Mesendoderm (in vitro differentiated cells): ENCODE data around the gene SLC2A11.
A peak's percentile ranks its signal among the peaks of the same experiment; 100 is the strongest.

Experiments
- DNase-seq: peaks from one replicate; pipeline ENCODE4 v3.0.0; 2013
- H2AK5ac ChIP-seq: 2 replicates; pipeline ENCODE4 v1.6.1; 2013; ENCODE audit warnings: low read length, inconsistent platforms
- H2BK120ac ChIP-seq: 2 replicates; pipeline ENCODE4 v1.6.1; 2013; ENCODE audit warnings: low read depth, mild to moderate bottlenecking, low read length, moderate library complexity, mixed read lengths
- H2BK15ac ChIP-seq: replicated peaks from 2 replicates; pipeline ENCODE4 v1.6.1; 2013; ENCODE audit warnings: low read depth, mild to moderate bottlenecking, moderate library complexity
- H2BK5ac ChIP-seq: 2 replicates; pipeline ENCODE4 v1.6.1; 2013; ENCODE audit warnings: low read length, inconsistent platforms
- H3K18ac ChIP-seq: 2 replicates; pipeline ENCODE4 v1.6.1; 2013; ENCODE audit warnings: mild to moderate bottlenecking, low read length, mixed read lengths
- H3K23ac ChIP-seq: one replicate; pipeline ENCODE4 v1.6.1; 2013; ENCODE audit warnings: low read length
- H3K27ac ChIP-seq: 2 replicates; pipeline ENCODE4 v1.5.1; 2013; ENCODE audit warnings: low read depth, mild to moderate bottlenecking, inconsistent platforms, low read length, moderate library complexity
- H3K27me3 ChIP-seq: 2 replicates; pipeline ENCODE4 v1.6.1; 2013; ENCODE audit warnings: low read length, control low read depth, mild to moderate bottlenecking, inconsistent platforms; ENCODE audit not compliant: insufficient read depth, poor library complexity
- H3K36me3 ChIP-seq: 2 replicates; pipeline ENCODE4 v1.6.1; 2013; ENCODE audit warnings: low read length, inconsistent platforms; ENCODE audit not compliant: control insufficient read depth, insufficient read depth
- H3K4ac ChIP-seq: one replicate; pipeline ENCODE4 v1.6.1; 2013; ENCODE audit warnings: low read depth, mild to moderate bottlenecking, low read length, moderate library complexity
- H3K4me1 ChIP-seq: 2 replicates; pipeline ENCODE4 v1.6.1; 2013; ENCODE audit warnings: low read depth, low read length, inconsistent platforms; ENCODE audit not compliant: control insufficient read depth
- H3K4me2 ChIP-seq: 2 replicates; pipeline ENCODE4 v1.6.1; 2013; ENCODE audit warnings: low read length
- H3K4me3 ChIP-seq: 2 replicates; pipeline ENCODE4 v1.5.1; 2013; ENCODE audit warnings: mild to moderate bottlenecking, low read length
- H3K56ac ChIP-seq: one replicate; pipeline ENCODE4 v1.6.1; 2013; ENCODE audit warnings: low read length
- H3K79me1 ChIP-seq: 2 replicates; pipeline ENCODE4 v1.6.1; 2013; ENCODE audit warnings: low read length, inconsistent platforms
- H3K79me2 ChIP-seq: 2 replicates; pipeline ENCODE4 v1.6.1; 2013; ENCODE audit warnings: mild to moderate bottlenecking, low read length; ENCODE audit not compliant: control insufficient read depth, insufficient read depth
- H3K9ac ChIP-seq: 2 replicates; pipeline ENCODE4 v1.6.1; 2013; ENCODE audit warnings: low read length, inconsistent platforms
- H4K5ac ChIP-seq: one replicate; pipeline ENCODE4 v1.6.1; 2013; ENCODE audit warnings: low read length
- H4K8ac ChIP-seq: one replicate; pipeline ENCODE4 v1.6.1; 2013; ENCODE audit warnings: low read depth, mild to moderate bottlenecking, control low read depth, low read length, moderate library complexity
- WGBS: extraction: QIAGEN DNeasy Blood & Tissue Kit; methylation state at CpG from one replicate; pipeline ENCODE4 v1.1.7; 2013; ENCODE audit warnings: low lambda C conversion rate, missing lambda C conversion rate; ENCODE audit not compliant: insufficient coverage; ENCODE audit errors: extremely low coverage; 5-methylcytosine and 5-hydroxymethylcytosine counted together

The SLC2A11 gene

GRCh38 chr22:23884140-23884539 lies 26.5 kb downstream of the SLC2A11 start:
- Histone ChIP-seq H3K79me2 (no peaks in the 10 kb centered on the region), H3K18ac (no peak overlapping the region), H3K4me1 (no peaks in the 10 kb centered on the region), H3K4me2 (no peak overlapping the region), H3K23ac (no peak overlapping the region), H3K36me3 (no peaks in the 10 kb centered on the region), H3K27ac (no peak overlapping the region), H3K56ac (no peak overlapping the region), H4K5ac (no peak overlapping the region), H3K4me3 (no peak overlapping the region), H3K27me3 (no peaks in the 10 kb centered on the region), H3K79me1 (no peaks in the 10 kb centered on the region), H2AK5ac (no peak overlapping the region), H4K8ac (no peak overlapping the region), H2BK15ac (no peak overlapping the region), H3K9ac (no peak overlapping the region), H2BK120ac (no peak overlapping the region), H3K4ac (no peak overlapping the region), H2BK5ac (no peak overlapping the region)
- WGBS, result no CpG with 5 or more reads among the region's 9 CpGs
- DNase-seq, result no peak

GRCh38 chr22:23888615-23889401 lies 31.1 kb downstream of the SLC2A11 start:
- no peak overlapping the region for H4K5ac ChIP-seq
- H3K23ac ChIP-seq, result no peak overlapping the region
- H3K27me3 ChIP-seq, result no peaks in the 10 kb centered on the region
- H3K18ac ChIP-seq, result no peak overlapping the region
- H3K79me2 ChIP-seq, result no peaks in the 10 kb centered on the region
- no peak overlapping the region for H2BK15ac ChIP-seq
- H3K36me3 ChIP-seq, result no peaks in the 10 kb centered on the region
- no peaks in the 10 kb centered on the region for H3K79me1 ChIP-seq
- H2AK5ac ChIP-seq, result no peak overlapping the region
- no peak overlapping the region for H2BK120ac ChIP-seq
- H3K4me1 ChIP-seq, result peaks cover 4% of the 10 kb centered on the region
- no peak overlapping the region for H2BK5ac ChIP-seq
- H3K27ac ChIP-seq, result no peak overlapping the region
- peak overlapping the region; percentile 1 for H3K56ac ChIP-seq
- H3K4me2 ChIP-seq, result no peak overlapping the region
- H3K4ac ChIP-seq, result no peak overlapping the region
- no peak overlapping the region for H3K9ac ChIP-seq
- no CpG with 5 or more reads among the region's 11 CpGs for WGBS
- no peak overlapping the region for H4K8ac ChIP-seq
- H3K4me3 ChIP-seq, result no peak overlapping the region
- DNase-seq, result peak; percentile 50

- Histone ChIP-seq H2BK15ac (no peak overlapping the region), H4K5ac (no peak overlapping the region), H3K18ac (no peak overlapping the region), H3K4me3 (no peak overlapping the region), H2BK120ac (no peak overlapping the region), H3K36me3 (no peaks in the 10 kb centered on the region), H3K4me2 (no peak overlapping the region), H2AK5ac (no peak overlapping the region), H3K79me1 (no peaks in the 10 kb centered on the region), H4K8ac (no peak overlapping the region), H3K56ac (no peak overlapping the region), H3K4ac (no peak overlapping the region), H3K27me3 (no peaks in the 10 kb centered on the region), H3K79me2 (peaks cover under 1% of the 10 kb centered on the region), H3K4me1 (peaks cover 4% of the 10 kb centered on the region), H2BK5ac (no peak overlapping the region), H3K9ac (no peak overlapping the region), H3K23ac (no peak overlapping the region), H3K27ac (no peak overlapping the region)
- WGBS, result no CpG with 5 or more reads among the region's 5 CpGs
- DNase-seq, result no peak
Measured at GRCh38 chr22:23889620-23890019, 31.9 kb downstream of the SLC2A11 start.

- peaks cover 12% of the 10 kb centered on the region for H3K79me1 ChIP-seq
- no peak overlapping the region for H2BK15ac ChIP-seq
- no CpG with 5 or more reads among the region's 7 CpGs for WGBS
Measured at GRCh38 chr22:23891726-23892125, 34.1 kb downstream of the SLC2A11 start.

GRCh38 chr22:23892130-23892529 lies 34.5 kb downstream of the SLC2A11 start:
- no peak overlapping the region for H3K23ac ChIP-seq
- no peak overlapping the region for H2BK15ac ChIP-seq
- no peak overlapping the region for H3K4ac ChIP-seq

More at GRCh38 chr22:23891726-23892125, 34.1 kb downstream of the SLC2A11 start:
- no peak overlapping the region for H4K8ac ChIP-seq
- no peaks in the 10 kb centered on the region for H3K27me3 ChIP-seq
- peaks cover 16% of the 10 kb centered on the region for H3K79me2 ChIP-seq
- H3K27ac ChIP-seq, result no peak overlapping the region
- no peak overlapping the region for H3K9ac ChIP-seq
- peaks cover 10% of the 10 kb centered on the region for H3K4me1 ChIP-seq
- no peak overlapping the region for H3K4ac ChIP-seq
- no peak overlapping the region for H3K56ac ChIP-seq
- peaks cover 8% of the 10 kb centered on the region for H3K36me3 ChIP-seq
- H2BK5ac ChIP-seq, result no peak overlapping the region
- DNase-seq, result no peak
- H3K23ac ChIP-seq, result no peak overlapping the region
- no peak overlapping the region for H3K4me3 ChIP-seq
- no peak overlapping the region for H3K18ac ChIP-seq
- no peak overlapping the region for H4K5ac ChIP-seq
- no peak overlapping the region for H3K4me2 ChIP-seq
- H2BK120ac ChIP-seq, result no peak overlapping the region
- no peak overlapping the region for H2AK5ac ChIP-seq

GRCh38 chr22:23892706-23893105 lies 35.0 kb downstream of the SLC2A11 start:
- Histone ChIP-seq H3K4me2 (no peak overlapping the region), H3K4me3 (no peak overlapping the region), H3K27me3 (no peaks in the 10 kb centered on the region), H3K56ac (no peak overlapping the region), H2AK5ac (no peak overlapping the region), H3K18ac (no peak overlapping the region), H2BK120ac (no peak overlapping the region), H4K5ac (no peak overlapping the region), H3K79me2 (peaks cover 16% of the 10 kb centered on the region), H3K79me1 (peaks cover 14% of the 10 kb centered on the region), H3K9ac (no peak overlapping the region), H4K8ac (no peak overlapping the region), H3K23ac (no peak overlapping the region), H3K4me1 (peaks cover 10% of the 10 kb centered on the region), H2BK15ac (no peak overlapping the region), H3K27ac (no peak overlapping the region), H3K36me3 (peaks cover 10% of the 10 kb centered on the region), H2BK5ac (no peak overlapping the region), H3K4ac (no peak overlapping the region)
- WGBS, result no CpG with 5 or more reads among the region's 4 CpGs
- DNase-seq, result no peak

More at GRCh38 chr22:23892130-23892529, 34.5 kb downstream of the SLC2A11 start:
- H3K4me3 ChIP-seq, result no peak overlapping the region
- H2BK5ac ChIP-seq, result no peak overlapping the region
- no peak for DNase-seq
- peaks cover 10% of the 10 kb centered on the region for H3K36me3 ChIP-seq
- no peak overlapping the region for H3K56ac ChIP-seq
- no peak overlapping the region for H2AK5ac ChIP-seq
- H3K4me1 ChIP-seq, result peaks cover 10% of the 10 kb centered on the region
- H3K9ac ChIP-seq, result no peak overlapping the region
- H3K18ac ChIP-seq, result no peak overlapping the region
- H3K27ac ChIP-seq, result no peak overlapping the region
- no peak overlapping the region for H4K8ac ChIP-seq
- H3K27me3 ChIP-seq, result no peaks in the 10 kb centered on the region
- H2BK120ac ChIP-seq, result no peak overlapping the region
- H4K5ac ChIP-seq, result no peak overlapping the region
- no CpG with 5 or more reads among the region's 2 CpGs for WGBS
- H3K79me2 ChIP-seq, result peaks cover 16% of the 10 kb centered on the region
- H3K4me2 ChIP-seq, result no peak overlapping the region
- H3K79me1 ChIP-seq, result peaks cover 14% of the 10 kb centered on the region
